Measurements from ENCODE around the gene RETN.

GRCh38 chr19:7681340-7682174 is 12.7 kb downstream of the RETN start:
- TF ChIP-seq POLR2A (IDR thresholded peaks at IDR 0.05) (no peak), EP300 (IDR thresholded peaks at IDR 0.05) (peak in 1 of 2 donors; percentile 28)
- TF ChIP-seq, protein P1, sequence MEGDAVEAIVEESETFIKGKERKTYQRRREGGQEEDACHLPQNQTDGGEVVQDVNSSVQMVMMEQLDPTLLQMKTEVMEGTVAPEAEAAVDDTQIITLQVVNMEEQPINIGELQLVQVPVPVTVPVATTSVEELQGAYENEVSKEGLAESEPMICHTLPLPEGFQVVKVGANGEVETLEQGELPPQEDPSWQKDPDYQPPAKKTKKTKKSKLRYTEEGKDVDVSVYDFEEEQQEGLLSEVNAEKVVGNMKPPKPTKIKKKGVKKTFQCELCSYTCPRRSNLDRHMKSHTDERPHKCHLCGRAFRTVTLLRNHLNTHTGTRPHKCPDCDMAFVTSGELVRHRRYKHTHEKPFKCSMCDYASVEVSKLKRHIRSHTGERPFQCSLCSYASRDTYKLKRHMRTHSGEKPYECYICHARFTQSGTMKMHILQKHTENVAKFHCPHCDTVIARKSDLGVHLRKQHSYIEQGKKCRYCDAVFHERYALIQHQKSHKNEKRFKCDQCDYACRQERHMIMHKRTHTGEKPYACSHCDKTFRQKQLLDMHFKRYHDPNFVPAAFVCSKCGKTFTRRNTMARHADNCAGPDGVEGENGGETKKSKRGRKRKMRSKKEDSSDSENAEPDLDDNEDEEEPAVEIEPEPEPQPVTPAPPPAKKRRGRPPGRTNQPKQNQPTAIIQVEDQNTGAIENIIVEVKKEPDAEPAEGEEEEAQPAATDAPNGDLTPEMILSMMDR (IDR thresholded peaks at IDR 0.05), result peak; percentile 24 to 62 (median 39)

All from tibial nerve (tissue), 4 donors.